ENCODE results near the gene PNPO. TPM values are rescaled to one million over a fixed set of nuclear protein-coding genes. Genes with fewer than 3 reads are reported as not detected.

Gene PNPO
- polyA plus RNA-seq, 1 donor (not counting 4 experiments of a cell fraction or from before 2014, with no cell fraction given) = 35.5 TPM

- dilution Hi-C loops (cut with MboI; ENCODE audit: extremely low pct_ligation_motif_present, low sequenced_read_pairs) = no loop called here
- H3K79me2 ChIP-seq (ENCODE audit: control insufficient read depth, insufficient read depth, low read length) = no peaks in the 10 kb centered on the region
- H3K4me3 ChIP-seq (ENCODE audit: control insufficient read depth in 2 of 3, extremely low read depth in 1 of 3, insufficient read depth in 2 of 3, low read depth in 1 of 3, low read length in 3 of 3) = no peak overlapping the region
- no peaks in the 10 kb centered on the region for H3K9me3 ChIP-seq (ENCODE audit: control insufficient read depth, low read depth, low read length)
- no peaks in the 10 kb centered on the region for H3K27me3 ChIP-seq (ENCODE audit: control insufficient read depth, extremely low read depth, insufficient read depth, low read length)
- no peaks in the 10 kb centered on the region for H3K9me1 ChIP-seq (ENCODE audit: control insufficient read depth, extremely low read depth, insufficient read depth, low read length)
- no peak overlapping the region for H3K9ac ChIP-seq (ENCODE audit: control insufficient read depth, extremely low read depth, insufficient read depth, low read length)
- no peaks in the 10 kb centered on the region for H3K4me1 ChIP-seq (ENCODE audit: control insufficient read depth, extremely low read depth, insufficient read depth, low read length)
- no peak overlapping the region for H3K27ac ChIP-seq (ENCODE audit: control insufficient read depth, insufficient read depth, low read length)
- TF ChIP-seq CTCF (optimal IDR thresholded peaks at IDR 0.05 in 1 of 3, IDR thresholded peaks at IDR 0.05 in 1 of 3, conservative IDR thresholded peaks at IDR 0.05 in 1 of 3; ENCODE audit: extremely low read depth in 1 of 3, insufficient read depth in 2 of 3, low read length in 3 of 3) = no peak
- no peak for TF ChIP-seq EZH2 (IDR thresholded peaks at IDR 0.05; ENCODE audit: low read length)
- H3K4me2 ChIP-seq (ENCODE audit: control insufficient read depth, extremely low read depth, insufficient read depth, low read depth, low read length) = no peak overlapping the region
- H2AFZ ChIP-seq (ENCODE audit: control insufficient read depth, low read length) = no peak overlapping the region
- no peaks in the 10 kb centered on the region for H4K20me1 ChIP-seq (ENCODE audit: control insufficient read depth, extremely low read depth, insufficient read depth, low read length)
- no peak for DNase-seq (ENCODE audit: low read depth, low spot score)
- H3K36me3 ChIP-seq (ENCODE audit: control insufficient read depth in 2 of 2, extremely low read depth in 1 of 2, insufficient read depth in 2 of 2, low read length in 2 of 2) = peaks cover 23 to 43% of the 10 kb centered on the region in 2 experiments
- FAIRE-seq = no peak
Observed at GRCh38 chr17:47981462-47981861, 40.1 kb downstream of the PNPO start.

GRCh38 chr17:47982091-47982617 is 40.8 kb downstream of the PNPO start:
- H3K9ac ChIP-seq (ENCODE audit: control insufficient read depth, extremely low read depth, insufficient read depth, low read length) = no peak overlapping the region
- no peaks in the 10 kb centered on the region for H3K27me3 ChIP-seq (ENCODE audit: control insufficient read depth, extremely low read depth, insufficient read depth, low read length)
- H3K4me2 ChIP-seq (ENCODE audit: control insufficient read depth, extremely low read depth, insufficient read depth, low read depth, low read length) = no peak overlapping the region
- DNase-seq (ENCODE audit: low read depth, low spot score) = no peak
- H3K27ac ChIP-seq (ENCODE audit: control insufficient read depth, insufficient read depth, low read length) = no peak overlapping the region
- no peaks in the 10 kb centered on the region for H3K9me3 ChIP-seq (ENCODE audit: control insufficient read depth, low read depth, low read length)
- TF ChIP-seq CTCF (optimal IDR thresholded peaks at IDR 0.05 in 1 of 3, IDR thresholded peaks at IDR 0.05 in 1 of 3, conservative IDR thresholded peaks at IDR 0.05 in 1 of 3; ENCODE audit: extremely low read depth in 1 of 3, insufficient read depth in 2 of 3, low read length in 3 of 3) = no peak
- no peak for TF ChIP-seq EZH2 (IDR thresholded peaks at IDR 0.05; ENCODE audit: low read length)
- peaks cover 23 to 40% of the 10 kb centered on the region in 2 experiments for H3K36me3 ChIP-seq (ENCODE audit: control insufficient read depth in 2 of 2, extremely low read depth in 1 of 2, insufficient read depth in 2 of 2, low read length in 2 of 2)
- dilution Hi-C loops (cut with MboI; ENCODE audit: extremely low pct_ligation_motif_present, low sequenced_read_pairs) = no loop called here
- H3K9me1 ChIP-seq (ENCODE audit: control insufficient read depth, extremely low read depth, insufficient read depth, low read length) = no peaks in the 10 kb centered on the region
- no peaks in the 10 kb centered on the region for H4K20me1 ChIP-seq (ENCODE audit: control insufficient read depth, extremely low read depth, insufficient read depth, low read length)
- no peaks in the 10 kb centered on the region for H3K4me1 ChIP-seq (ENCODE audit: control insufficient read depth, extremely low read depth, insufficient read depth, low read length)
- no peak overlapping the region for H3K4me3 ChIP-seq (ENCODE audit: control insufficient read depth in 2 of 3, extremely low read depth in 1 of 3, insufficient read depth in 2 of 3, low read depth in 1 of 3, low read length in 3 of 3)
- H3K79me2 ChIP-seq (ENCODE audit: control insufficient read depth, insufficient read depth, low read length) = no peaks in the 10 kb centered on the region
- FAIRE-seq = no peak
- H2AFZ ChIP-seq (ENCODE audit: control insufficient read depth, low read length) = no peak overlapping the region

Data from keratinocyte (primary cell).